Astrocyte (in vitro differentiated cells and primary cell): ENCODE results near the gene MYOM3.

ENCODE experiments used
- CTCF ChIP-seq: IDR thresholded peaks from 2 replicates; pipeline ENCODE4 v1.5.1; 2011; ENCODE audit warnings: low read depth, mild to moderate bottlenecking, inconsistent platforms, low read length, moderate library complexity; ENCODE audit not compliant: insufficient read depth
- EZH2 ChIP-seq: IDR thresholded peaks from 2 replicates; pipeline ENCODE4 v1.6.1; 2012; ENCODE audit warnings: mild to moderate bottlenecking, low read length, inconsistent platforms; ENCODE audit not compliant: insufficient read depth

GRCh38 chr1:24057171-24057570 lies 54.8 kb downstream of the MYOM3 start:
- TF ChIP-seq CTCF, result no peak
- no peak for TF ChIP-seq EZH2
